ENCODE data around the gene CACNA1S.

DNA sequence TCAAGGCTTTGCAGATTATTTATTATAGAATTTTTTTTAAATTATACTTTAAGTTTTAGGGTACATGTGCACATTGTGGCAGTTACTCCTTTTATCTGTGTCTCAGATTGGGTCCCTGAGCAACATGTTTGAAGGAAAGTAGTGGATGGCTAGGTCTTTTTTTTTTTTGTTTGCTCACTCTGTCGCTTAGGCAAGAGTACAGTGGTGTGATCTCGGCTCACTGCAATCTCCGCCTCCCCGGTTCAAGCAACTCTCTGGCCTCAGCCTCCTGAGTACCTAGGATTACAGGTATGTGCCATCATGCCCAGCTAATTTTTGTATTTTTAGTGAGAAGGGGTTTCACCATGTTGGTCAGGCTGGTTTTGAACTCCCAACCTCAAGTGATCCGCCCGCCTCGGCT lies 49.1 kb downstream of the CACNA1S start:
- TF ChIP-seq CTCF (IDR thresholded peaks at IDR 0.05) (no peak), POLR2AphosphoS5 (IDR thresholded peaks at IDR 0.05; ENCODE audit: low read depth, low read length) (no peak), TCF7L2 (IDR thresholded peaks at IDR 0.05; ENCODE audit: low read depth, low read length) (no peak), REST (IDR thresholded peaks at IDR 0.05; ENCODE audit: insufficient read depth in 1 of 2, low read depth in 2 of 2, low read length in 1 of 2) (no peak)

All from Panc1 (cell line).